GM12878 (cell line): ENCODE measurements around the gene OR52K1. TPM values are rescaled to one million over a fixed set of nuclear protein-coding genes. Genes with fewer than 3 reads are reported as not detected.
A peak's percentile ranks its signal among the peaks of the same experiment; 100 is the strongest.

Experiments used
- ATAC-seq: fragments of 200-7000 bp; cut with Tn5 transposase; 3 replicates; pipeline ENCODE4 v1.9.1; 2020; ENCODE audit warnings: mild to moderate bottlenecking, moderate library complexity
- Bru-seq: library from RNA; stranded (reverse); fragments of 400-500 nt; gene quantifications from one replicate; lab custom pipeline; 2021; lab: Mats Ljungman, UMichigan
- BruChase-seq, 2 experiments: library from RNA; stranded (reverse); fragments of 400-500 nt; gene quantifications; one replicate each; lab custom pipeline; 2021; lab: Mats Ljungman, UMichigan
- BruUV-seq: library from RNA; stranded (reverse); fragments of 400-500 nt; replicated peaks from 2 replicates; lab custom pipeline; 2021; lab: Mats Ljungman, UMichigan
- CTCF ChIA-PET: fragments of 300-600 bp; sonication (Branson Sonifier 250); formaldehyde crosslinking; extraction: SDS; loops from one replicate; lab custom pipeline; 2021; ENCODE audit warnings: inconsistent platforms; lab: Yijun Ruan, JAX
- POLR2A ChIA-PET: fragments of 350-600 bp; formaldehyde crosslinking; extraction: SDS; loops from one replicate; lab custom pipeline; 2021; ENCODE audit warnings: inconsistent platforms; lab: Charles Lee
- RAD21 ChIA-PET: fragments of 300-600 bp; sonication (Branson Sonifier 250); formaldehyde crosslinking; loops from one replicate; lab custom pipeline; 2023; ENCODE audit warnings: antibody characterized with exemption; ENCODE audit not compliant: unreplicated experiment; lab: Charles Lee
- SMC1A ChIA-PET: fragments of 300-600 bp; sonication (Branson Sonifier 250); formaldehyde crosslinking; loops from one replicate; lab custom pipeline; 2023; ENCODE audit not compliant: unreplicated experiment, uncharacterized antibody; lab: Charles Lee
- DNase-seq: peaks from one replicate; pipeline ENCODE4 v3.0.0-alpha.2; 2011; ENCODE audit warnings: low read depth, low spot score
- FAIRE-seq: peaks from 3 replicates; lab custom pipeline; 2011; peaks lifted over from hg19 to GRCh38; lab: Jason Lieb, UNC
- H2AFZ ChIP-seq: 2 replicates; pipeline ENCODE4 v1.6.0; 2011; ENCODE audit warnings: low read depth, low read length, control low read depth; ENCODE audit not compliant: control insufficient read depth
- H3K27ac ChIP-seq: 2 replicates; pipeline ENCODE4 v1.5.1; 2011; ENCODE audit warnings: control low read depth; ENCODE audit not compliant: control insufficient read depth, insufficient read depth
- H3K27me3 ChIP-seq, 2 experiments: replicated peaks in 1 of 2; 2 replicates each; pipeline versions ENCODE4 v1.6.0 to v1.6.1; 2011; ENCODE audit warnings: low read length in 1 of 2; ENCODE audit not compliant: control insufficient read depth in 2 of 2, insufficient read depth in 2 of 2
- H3K36me3 ChIP-seq, 2 experiments: 2 replicates each; pipeline ENCODE4 v1.5.1; 2011; ENCODE audit warnings: low read length in 1 of 2; ENCODE audit not compliant: control insufficient read depth in 2 of 2, insufficient read depth in 2 of 2
- H3K4me1 ChIP-seq: 2 replicates; pipeline ENCODE4 v1.6.1; 2011; ENCODE audit warnings: mild to moderate bottlenecking, low read length, moderate library complexity, mixed read lengths; ENCODE audit not compliant: control insufficient read depth, insufficient read depth
- H3K4me2 ChIP-seq: 2 replicates; pipeline ENCODE4 v1.6.0; 2011; ENCODE audit warnings: control low read depth; ENCODE audit not compliant: control insufficient read depth, insufficient read depth
- H3K4me3 ChIP-seq: fragments of 200-600 bp; sonication (generic); 2 replicates; pipeline ENCODE4 v1.5.1; 2016
- H3K79me2 ChIP-seq: 2 replicates; pipeline ENCODE4 v1.6.0; 2011; ENCODE audit warnings: low read length; ENCODE audit not compliant: control insufficient read depth, insufficient read depth
- H3K9ac ChIP-seq: 2 replicates; pipeline ENCODE4 v1.8.0; 2011; ENCODE audit warnings: low read length, control low read depth, mixed read lengths; ENCODE audit not compliant: control insufficient read depth, insufficient read depth
- H3K9me3 ChIP-seq: replicated peaks from 3 replicates; pipeline ENCODE4 v1.5.1; 2011; ENCODE audit warnings: mild to moderate bottlenecking, low read length; ENCODE audit not compliant: control insufficient read depth, insufficient read depth
- H4K20me1 ChIP-seq: 2 replicates; pipeline ENCODE4 v1.6.0; 2011; ENCODE audit not compliant: control insufficient read depth, insufficient read depth
- BRCA1 ChIP-seq: IDR thresholded peaks from 2 replicates; pipeline ENCODE4 v1.6.1; 2011; ENCODE audit warnings: low read depth, low read length, improper control_type of control experiment
- DPF2 ChIP-seq: fragments of 450-650 bp; IDR thresholded peaks from 2 replicates; pipeline ENCODE4 v1.6.1; 2017; ENCODE audit warnings: mild to moderate bottlenecking
- HDGF ChIP-seq: fragments of 450-650 bp; IDR thresholded peaks from 2 replicates; pipeline ENCODE4 v1.6.1; 2016; ENCODE audit warnings: antibody characterized with exemption
- NR2C2 ChIP-seq: IDR thresholded peaks from 2 replicates; pipeline ENCODE4 v1.6.1; 2011; ENCODE audit warnings: borderline replicate concordance, low read depth; ENCODE audit not compliant: control insufficient read depth, insufficient read length
- RAD51 ChIP-seq: fragments of 450-650 bp; IDR thresholded peaks from 2 replicates; pipeline ENCODE4 v1.6.1; 2016; ENCODE audit warnings: moderate library complexity, mild to moderate bottlenecking, inconsistent platforms
- RB1 ChIP-seq: fragments of 450-650 bp; formaldehyde crosslinking; IDR thresholded peaks from 2 replicates; pipeline ENCODE4 v1.6.1; 2017; ENCODE audit warnings: mild to moderate bottlenecking, borderline replicate concordance
- RBBP5 ChIP-seq: fragments of 200-600 bp; sonication (generic); conservative IDR thresholded peaks from 2 replicates; pipeline ENCODE4 v1.6.1; 2016
- SMAD1 ChIP-seq: fragments of 450-650 bp; IDR thresholded peaks from 2 replicates; pipeline ENCODE4 v1.6.1; 2018; ENCODE audit warnings: mild to moderate bottlenecking, low read depth; ENCODE audit not compliant: partially characterized antibody
- WGBS: methylation state at CpG from one replicate; pipeline ENCODE4 v1.1.6; 2016; ENCODE audit warnings: low lambda C conversion rate; ENCODE audit not compliant: insufficient replicate concordance, insufficient coverage; ENCODE audit errors: missing lambda C conversion rate; 5-methylcytosine and 5-hydroxymethylcytosine counted together
- in situ Hi-C: fragments of 300-500 bp; cut with MboI; formaldehyde crosslinking; loops from 9 replicates; pipeline ENCODE4 v1.14.3; 2018; ENCODE audit warnings: mixed read lengths
- intact Hi-C: fragments of 100-400 bp; cut with micrococcal nuclease; formaldehyde crosslinking; loops from one replicate; pipeline ENCODE4 v1.14.2; 2022; ENCODE audit not compliant: unreplicated experiment
- long read RNA-seq, 2 experiments: library from polyadenylated mRNA; unstranded; transcript quantifications; one replicate each; pipeline ENCODE4 v2.0.0, GENCODE V29; 2019 to 2020
- polyA minus RNA-seq, 3 experiments: library from RNA; depleted of rRNA, polyadenylated mRNA; stranded (reverse); fragments of >200 nt; gene quantifications; 2 replicates each; pipeline ENCODE4 v1.2.3, GENCODE V29; 2011
- polyA plus RNA-seq, 11 experiments: library from polyadenylated mRNA; depleted of rRNA in 4 of 11; unstranded in 6 of 11; stranded (reverse) in 5 of 11; fragments of >200 nt; fragmentation: Nextera tagmentation in 4 of 11; fragmentation: Illumina TruSeq in 1 of 11; extraction: Ambion mirVana in 4 of 11; extraction: Trizol in 1 of 11; gene quantifications; 1 replicate in 1 of 11; 2 replicates in 10 of 11; pipeline versions ENCODE4 v1.2.1 to v1.2.3, GENCODE V29; 2011 to 2016; ENCODE audit warnings: inconsistent platforms in 2 of 11, missing spikeins in 2 of 11, low read depth in 1 of 11
- total RNA-seq, 4 experiments: library from RNA; depleted of rRNA in 3 of 4; stranded (reverse); fragments of >200 nt in 3 of 4; fragmentation: Illumina TruSeq in 1 of 4; extraction: Trizol in 1 of 4; gene quantifications; 2 replicates each; pipeline versions ENCODE4 v1.2.1 to v1.2.3, GENCODE V29; 2013 to 2021

Gene OR52K1
- not detected in 2 replicates for total RNA-seq (2013; cell fraction: nucleolus; rRNA removed)
- total RNA-seq (2014; rRNA removed), result not detected in 2 replicates
- total RNA-seq (2014; rRNA removed; fragmentation: Illumina TruSeq; extraction: Trizol), result not detected in 2 replicates
- total RNA-seq (2021), result not detected in 2 replicates
- not detected for polyA plus RNA-seq (2011; ENCODE audit: low read depth)
- polyA plus RNA-seq (2011; rRNA removed), result not detected in 2 replicates
- not detected in 2 replicates for polyA plus RNA-seq (2011; cell fraction: cytosol; rRNA removed)
- polyA plus RNA-seq (2011; cell fraction: nucleus; rRNA removed), result 0.03 TPM in 1 of 2 replicates, not detected in the other
- polyA plus RNA-seq (2012), result not detected in 2 replicates
- polyA plus RNA-seq (2014; fragmentation: Illumina TruSeq; extraction: Trizol), result not detected in 2 replicates
- not detected for polyA plus RNA-seq (2014; fragmentation: Nextera tagmentation; extraction: Ambion mirVana)
- not detected in 2 replicates for polyA plus RNA-seq (2014; rRNA removed)
- polyA plus RNA-seq (2016; fragmentation: Nextera tagmentation; extraction: Ambion mirVana), result not detected
- polyA minus RNA-seq (2011; rRNA and poly(A)+ RNA removed), result not detected in 2 replicates
- polyA minus RNA-seq (2011; cell fraction: cytosol; rRNA and poly(A)+ RNA removed), result not detected in 2 replicates
- 0.29 and 0.60 TPM in 2 replicates for polyA minus RNA-seq (2011; cell fraction: nucleus; rRNA and poly(A)+ RNA removed)
- Bru-seq, nascent RNA, result percentile 14 among the genes with signal in this experiment
- not detected for BruChase-seq, experiment 1, labeled RNA remaining after a 6-hour chase
- BruChase-seq, experiment 2, labeled RNA remaining after a 2-hour chase, result percentile 7 among the genes with signal in this experiment
- long read RNA-seq, experiment 1, result 0 reads
- long read RNA-seq, experiment 2, result 0 reads

- no peaks in the 10 kb centered on the region for H3K4me1 ChIP-seq
- H2AFZ ChIP-seq, result no peak within 1 kb of the TSS
- H3K4me3 ChIP-seq, result no peak within 1 kb of the TSS
- intact Hi-C loops (no loop called here), in situ Hi-C loops (no loop called here)
- BruUV-seq, result no TSS peak
- no peak for ATAC-seq
- no peaks in the 10 kb centered on the region for H3K79me2 ChIP-seq
- no peak within 1 kb of the TSS for H3K9ac ChIP-seq
- DNase-seq, result no peak
- H3K4me2 ChIP-seq, result no peak within 1 kb of the TSS
- SMC1A ChIA-PET, result interaction anchor here (0.9 kb wide), 1 partner anchor 269 kb away, joined by 4 read pairs; no protein-coding TSS in a partner anchor
- H3K27me3 ChIP-seq, result no peaks in the 10 kb centered on the region; a peak in 1 of 4 replicates
- RAD21 ChIA-PET, result no interaction called here
- FAIRE-seq, result no peak
- CTCF ChIA-PET, result interaction anchor here (1.2 kb wide), 1 partner anchor 10 kb away, joined by 3 read pairs; no protein-coding TSS in a partner anchor
- POLR2A ChIA-PET, result interaction anchor here (0.7 kb wide), 1 partner anchor 10 kb away, joined by 3 read pairs; no protein-coding TSS in a partner anchor
- WGBS, result 6% methylated on average over 2 of the region's 2 CpGs
- no peak within 1 kb of the TSS for H3K27ac ChIP-seq
- H3K9me3 ChIP-seq, result no peaks in the 10 kb centered on the region
- no peaks in the 10 kb centered on the region for H4K20me1 ChIP-seq
- no peak for TF ChIP-seq RAD51
- no peak for TF ChIP-seq SMAD1
- TF ChIP-seq HDGF, result no peak
- TF ChIP-seq DPF2, result no peak
- TF ChIP-seq BRCA1, result no peak
- no peak for TF ChIP-seq NR2C2
- no peak for TF ChIP-seq RBBP5
- no peak for TF ChIP-seq RB1
- H3K36me3 ChIP-seq, result no peaks in the 10 kb centered on the region
Observed at GRCh38 chr11:4482445-4482844, at the start of gene OR52K1. OR52K1 (plus strand) TSS chr11:4482646; CDS start chr11:4488901, 6,255 bp downstream.
